ENCODE measurements around the gene ERI3. TPM values are rescaled to one million over a fixed set of nuclear protein-coding genes. Genes with fewer than 3 reads are reported as not detected.

Gene ERI3
- total RNA-seq, 1 donor from 2014 or later, result 31.0 TPM

- Mint-ChIP-seq H3K4me1 (peaks cover 29% of the 10 kb centered on the region), H3K27me3 (ENCODE audit: insufficient read depth, low read depth) (peaks cover 3% of the 10 kb centered on the region), H3K36me3 (peaks cover 19% of the 10 kb centered on the region)
Measured at GRCh38 chr1:44235808-44236207, 119.2 kb downstream of the ERI3 start.

DNA sequence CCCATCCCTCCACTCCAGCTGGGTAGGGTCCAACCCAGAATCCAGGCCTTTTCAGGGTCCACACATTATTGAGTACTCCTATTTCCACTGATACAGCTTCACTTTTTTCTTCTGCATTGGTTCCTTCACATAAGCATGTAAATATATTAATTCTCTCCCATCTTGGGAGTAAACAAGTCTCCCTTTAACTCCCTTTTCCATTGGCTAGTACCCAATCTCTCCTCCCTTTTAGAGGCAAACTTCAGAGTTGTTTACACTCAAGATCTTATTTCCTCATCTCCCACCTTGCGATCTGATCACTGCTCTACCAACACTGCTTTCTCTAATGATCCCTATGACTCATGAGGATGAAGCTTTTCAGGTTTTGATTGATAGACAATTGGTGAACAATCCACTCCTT is 121.5 kb downstream of the ERI3 start:
- peaks cover 3% of the 10 kb centered on the region for H3K27me3 Mint-ChIP-seq (ENCODE audit: insufficient read depth, low read depth)
- Histone ChIP-seq H3K9me3 (ENCODE audit: low read depth) (no peaks in the 10 kb centered on the region), H3K27ac (no peak overlapping the region), H4K20me1 (ENCODE audit: low read depth) (peaks cover 3% of the 10 kb centered on the region), H3K4me1 (peaks cover 6% of the 10 kb centered on the region), H3K27me3 (no peaks in the 10 kb centered on the region), H3K36me3 (no peaks in the 10 kb centered on the region), H2AFZ (replicated peaks) (no peak overlapping the region), H3K79me2 (ENCODE audit: low read depth) (no peaks in the 10 kb centered on the region), H3K9ac (no peak overlapping the region), H3F3A (ENCODE audit: low read depth) (no peaks in the 10 kb centered on the region), H3K4me2 (no peak overlapping the region), H3K4me3 (no peak overlapping the region)
- H3K36me3 Mint-ChIP-seq, result peaks cover 32% of the 10 kb centered on the region
- TF ChIP-seq CTCF (IDR thresholded peaks at IDR 0.05) (no peak), EZH2 (IDR thresholded peaks at IDR 0.05) (no peak), EZH2phosphoT487 (IDR thresholded peaks at IDR 0.05) (no peak)
- peaks cover 8% of the 10 kb centered on the region for H3K4me1 Mint-ChIP-seq
- no peak overlapping the region for H3K4me3 Mint-ChIP-seq
- H3K9me3 Mint-ChIP-seq, result no peaks in the 10 kb centered on the region
- no peak for DNase-seq (ENCODE audit: low spot score)
- H3K27ac Mint-ChIP-seq, result no peak overlapping the region

More at GRCh38 chr1:44235808-44236207, 119.2 kb downstream of the ERI3 start:
- no peaks in the 10 kb centered on the region for H3K9me3 ChIP-seq (ENCODE audit: low read depth)
- no peaks in the 10 kb centered on the region for H3K27me3 ChIP-seq
- H3K4me2 ChIP-seq, result no peak overlapping the region
- Mint-ChIP-seq H3K4me3 (no peak overlapping the region), H3K9me3 (no peaks in the 10 kb centered on the region), H3K27ac (no peak overlapping the region)
- no peak overlapping the region for H2AFZ ChIP-seq (replicated peaks)
- H3K4me3 ChIP-seq, result no peak overlapping the region
- H3K79me2 ChIP-seq (ENCODE audit: low read depth), result no peaks in the 10 kb centered on the region
- peaks cover 19% of the 10 kb centered on the region for H4K20me1 ChIP-seq (ENCODE audit: low read depth)
- TF ChIP-seq CTCF (IDR thresholded peaks at IDR 0.05) (no peak), EZH2phosphoT487 (IDR thresholded peaks at IDR 0.05) (no peak), EZH2 (IDR thresholded peaks at IDR 0.05) (no peak)
- H3K4me1 ChIP-seq, result peaks cover 25% of the 10 kb centered on the region
- no peak overlapping the region for H3K27ac ChIP-seq
- H3K9ac ChIP-seq, result no peak overlapping the region
- DNase-seq (ENCODE audit: low spot score), result no peak
- H3F3A ChIP-seq (ENCODE audit: low read depth), result peaks cover 18% of the 10 kb centered on the region
- no peaks in the 10 kb centered on the region for H3K36me3 ChIP-seq

GRCh38 chr1:44230796-44231195 is 124.3 kb downstream of the ERI3 start:
- no peak for DNase-seq (ENCODE audit: low spot score)
- Mint-ChIP-seq H3K27me3 (ENCODE audit: insufficient read depth, low read depth) (peaks cover 3% of the 10 kb centered on the region), H3K9me3 (peaks cover 15% of the 10 kb centered on the region), H3K4me3 (no peak overlapping the region), H3K36me3 (peaks cover 38% of the 10 kb centered on the region), H3K27ac (no peak overlapping the region), H3K4me1 (no peaks in the 10 kb centered on the region)
- Histone ChIP-seq H3K4me2 (no peak overlapping the region), H3K4me3 (no peak overlapping the region), H3K4me1 (no peaks in the 10 kb centered on the region), H3K27ac (no peak overlapping the region), H2AFZ (replicated peaks) (no peak overlapping the region), H3K9me3 (ENCODE audit: low read depth) (no peaks in the 10 kb centered on the region), H4K20me1 (ENCODE audit: low read depth) (no peaks in the 10 kb centered on the region), H3K36me3 (no peaks in the 10 kb centered on the region), H3K79me2 (ENCODE audit: low read depth) (no peaks in the 10 kb centered on the region), H3F3A (ENCODE audit: low read depth) (no peaks in the 10 kb centered on the region), H3K27me3 (no peaks in the 10 kb centered on the region), H3K9ac (no peak overlapping the region)
- TF ChIP-seq EZH2 (IDR thresholded peaks at IDR 0.05), result no peak
- TF ChIP-seq EZH2phosphoT487 (IDR thresholded peaks at IDR 0.05), result no peak
- TF ChIP-seq CTCF (IDR thresholded peaks at IDR 0.05), result no peak
